Adipocyte (in vitro differentiated cells): Measurements from ENCODE around the gene GPR78.

Source experiments
- DNase-seq: peaks from one replicate; pipeline ENCODE4 v3.0.0-alpha.2; 2015; ENCODE audit warnings: low read depth
- H3K27me3 ChIP-seq: replicated peaks from 2 replicates; pipeline ENCODE4 v1.7.0; 2013; ENCODE audit warnings: mild to moderate bottlenecking, low read length, moderate library complexity; ENCODE audit not compliant: control insufficient read depth, insufficient read depth
- H3K36me3 ChIP-seq: 2 replicates; pipeline ENCODE4 v1.7.0; 2013; ENCODE audit warnings: low read length, mild to moderate bottlenecking, moderate library complexity; ENCODE audit not compliant: control insufficient read depth, insufficient read depth, severe bottlenecking
- H3K4me1 ChIP-seq: 2 replicates; pipeline ENCODE4 v1.7.0; 2013; ENCODE audit warnings: mild to moderate bottlenecking, low read length, moderate library complexity; ENCODE audit not compliant: control insufficient read depth, insufficient read depth
- H3K4me3 ChIP-seq: 2 replicates; pipeline ENCODE4 v1.7.0; 2013; ENCODE audit warnings: mild to moderate bottlenecking, low read length, moderate library complexity
- H3K9ac ChIP-seq: 2 replicates; pipeline ENCODE4 v1.7.0; 2013; ENCODE audit warnings: mild to moderate bottlenecking, low read length, moderate library complexity
- H3K9me3 ChIP-seq: 2 replicates; pipeline ENCODE4 v1.7.0; 2013; ENCODE audit warnings: mild to moderate bottlenecking, low read length, moderate library complexity; ENCODE audit not compliant: control insufficient read depth

The GPR78 gene

DNA sequence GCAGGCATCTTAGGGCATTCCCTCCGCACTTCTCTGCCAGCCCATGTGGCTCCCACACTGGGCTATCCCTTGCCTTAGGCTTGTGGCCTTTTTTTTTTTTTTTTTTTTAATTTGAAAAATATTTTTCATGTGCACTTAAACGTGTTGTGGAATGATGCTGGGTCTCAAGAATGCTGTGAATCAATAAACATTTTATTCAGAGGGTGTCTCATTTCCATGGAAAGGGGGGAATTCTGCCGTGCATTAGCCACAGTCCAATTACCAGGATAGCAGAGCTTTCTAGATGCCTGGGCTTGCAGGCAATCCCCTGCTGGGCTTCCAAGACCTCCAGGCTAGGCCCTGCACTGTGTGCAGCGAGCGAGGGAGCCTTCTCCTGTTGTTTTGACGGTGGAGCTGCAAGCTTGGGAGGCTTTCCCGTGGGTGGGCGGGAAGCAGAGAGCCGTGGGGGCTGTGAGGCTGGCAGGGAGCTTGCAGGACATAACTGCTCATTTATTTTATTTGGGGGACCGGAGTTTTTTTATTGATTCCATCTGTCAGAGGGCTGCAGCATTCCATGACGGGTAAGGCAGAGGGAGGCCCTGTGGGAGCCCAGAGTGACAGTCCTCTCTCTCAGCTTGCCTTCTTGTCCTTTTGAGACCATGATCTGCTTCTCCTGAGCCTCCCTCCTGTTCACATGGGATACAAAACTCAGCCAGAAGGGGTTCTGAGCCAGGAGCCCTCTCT, 9.8 kb downstream of the GPR78 start:
- DNase-seq, result peak; percentile 27
- peaks cover 14% of the 10 kb centered on the region for H3K4me1 ChIP-seq
- no peaks in the 10 kb centered on the region for H3K36me3 ChIP-seq
- H3K4me3 ChIP-seq, result no peak overlapping the region
- H3K9me3 ChIP-seq, result no peaks in the 10 kb centered on the region
- H3K27me3 ChIP-seq, result peaks cover 54% of the 10 kb centered on the region
- H3K9ac ChIP-seq, result no peak overlapping the region

DNA sequence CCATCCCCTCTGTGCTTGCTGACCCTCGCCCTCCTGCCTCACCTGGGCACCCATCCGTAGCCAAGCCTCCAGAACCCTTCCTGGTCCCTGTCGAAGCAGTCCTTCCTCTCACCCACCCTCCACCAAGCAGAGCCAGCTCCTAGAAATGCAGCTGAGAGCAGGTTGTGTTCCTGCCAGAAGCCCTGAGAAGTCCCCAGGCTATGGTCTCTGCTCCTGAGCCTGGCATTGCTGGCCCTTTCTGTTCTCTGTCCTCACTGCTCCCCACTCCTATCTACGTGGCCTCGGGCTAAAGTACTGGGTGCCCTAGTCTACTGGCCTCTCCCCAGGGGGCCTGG, 10.3 kb downstream of the GPR78 start:
- H3K27me3 ChIP-seq, result peaks cover 49% of the 10 kb centered on the region
- H3K9me3 ChIP-seq, result no peaks in the 10 kb centered on the region
- peaks cover 19% of the 10 kb centered on the region for H3K4me1 ChIP-seq
- DNase-seq, result no peak
- no peak overlapping the region for H3K4me3 ChIP-seq
- H3K9ac ChIP-seq, result no peak overlapping the region
- H3K36me3 ChIP-seq, result no peaks in the 10 kb centered on the region

DNA sequence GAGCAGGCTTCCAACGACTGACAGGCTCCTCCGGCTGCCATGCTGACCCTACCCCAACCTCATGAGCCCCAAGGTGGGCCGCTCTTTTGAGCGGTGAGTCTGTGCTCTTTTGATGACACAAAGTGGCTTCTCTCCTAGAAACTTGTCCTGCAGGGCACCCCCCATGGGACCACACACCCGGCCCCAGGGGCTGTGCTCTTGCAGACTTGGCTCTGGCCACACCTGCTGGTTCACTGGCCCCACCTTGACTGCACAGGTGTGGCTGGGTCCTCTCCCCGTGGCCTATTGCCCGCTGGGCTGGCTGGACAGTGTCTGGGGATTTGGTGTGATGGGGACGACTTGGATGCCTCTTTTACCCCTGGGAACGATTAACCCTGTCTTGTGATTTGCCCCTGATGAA, 10.9 kb downstream of the GPR78 start:
- H3K9me3 ChIP-seq, result no peaks in the 10 kb centered on the region
- no peaks in the 10 kb centered on the region for H3K36me3 ChIP-seq
- no peak overlapping the region for H3K4me3 ChIP-seq
- peaks cover 22% of the 10 kb centered on the region for H3K4me1 ChIP-seq
- H3K9ac ChIP-seq, result no peak overlapping the region
- peaks cover 43% of the 10 kb centered on the region for H3K27me3 ChIP-seq
- DNase-seq, result no peak

DNA sequence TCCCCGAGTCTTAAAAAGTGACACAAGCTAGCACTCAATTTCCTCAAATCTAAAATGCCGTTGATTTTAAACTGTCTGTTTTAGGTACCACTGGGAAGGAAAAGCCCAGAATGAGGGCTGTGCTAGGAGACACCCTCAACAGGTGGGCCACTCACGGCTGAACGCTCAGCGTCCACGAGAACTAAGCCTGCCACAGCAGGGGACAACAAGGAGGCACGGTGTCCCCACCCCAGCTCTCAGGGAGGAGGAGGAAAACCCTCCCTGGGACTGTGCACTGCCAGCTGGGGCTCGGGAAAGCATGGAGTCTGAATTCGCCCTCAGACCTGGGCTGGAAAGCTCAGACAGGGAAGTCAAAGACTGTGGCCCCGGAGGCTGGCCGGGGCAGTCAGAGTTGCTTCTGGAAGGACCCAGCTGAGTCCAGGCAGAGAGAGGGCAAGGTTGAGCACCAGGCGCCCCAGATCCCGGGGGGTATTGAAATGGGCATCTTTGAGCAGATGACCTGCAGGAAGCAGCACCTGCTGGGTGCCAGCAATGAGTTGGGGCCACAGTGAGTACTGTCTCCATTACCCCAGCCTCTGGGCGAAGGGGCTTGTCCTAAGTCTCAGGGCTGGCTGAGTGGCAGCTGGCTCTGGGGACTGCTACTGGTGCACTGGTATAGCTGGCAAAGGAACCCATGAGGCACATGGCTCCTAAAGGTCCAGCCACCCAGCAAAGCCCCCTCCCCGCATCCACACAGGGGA, 11.6 kb downstream of the GPR78 start:
- Histone ChIP-seq H3K4me3 (no peak overlapping the region), H3K36me3 (no peaks in the 10 kb centered on the region), H3K27me3 (peaks cover 37% of the 10 kb centered on the region), H3K9ac (peak overlapping the region; percentile 16), H3K9me3 (no peaks in the 10 kb centered on the region), H3K4me1 (peaks cover 22% of the 10 kb centered on the region)
- no peak for DNase-seq

DNA sequence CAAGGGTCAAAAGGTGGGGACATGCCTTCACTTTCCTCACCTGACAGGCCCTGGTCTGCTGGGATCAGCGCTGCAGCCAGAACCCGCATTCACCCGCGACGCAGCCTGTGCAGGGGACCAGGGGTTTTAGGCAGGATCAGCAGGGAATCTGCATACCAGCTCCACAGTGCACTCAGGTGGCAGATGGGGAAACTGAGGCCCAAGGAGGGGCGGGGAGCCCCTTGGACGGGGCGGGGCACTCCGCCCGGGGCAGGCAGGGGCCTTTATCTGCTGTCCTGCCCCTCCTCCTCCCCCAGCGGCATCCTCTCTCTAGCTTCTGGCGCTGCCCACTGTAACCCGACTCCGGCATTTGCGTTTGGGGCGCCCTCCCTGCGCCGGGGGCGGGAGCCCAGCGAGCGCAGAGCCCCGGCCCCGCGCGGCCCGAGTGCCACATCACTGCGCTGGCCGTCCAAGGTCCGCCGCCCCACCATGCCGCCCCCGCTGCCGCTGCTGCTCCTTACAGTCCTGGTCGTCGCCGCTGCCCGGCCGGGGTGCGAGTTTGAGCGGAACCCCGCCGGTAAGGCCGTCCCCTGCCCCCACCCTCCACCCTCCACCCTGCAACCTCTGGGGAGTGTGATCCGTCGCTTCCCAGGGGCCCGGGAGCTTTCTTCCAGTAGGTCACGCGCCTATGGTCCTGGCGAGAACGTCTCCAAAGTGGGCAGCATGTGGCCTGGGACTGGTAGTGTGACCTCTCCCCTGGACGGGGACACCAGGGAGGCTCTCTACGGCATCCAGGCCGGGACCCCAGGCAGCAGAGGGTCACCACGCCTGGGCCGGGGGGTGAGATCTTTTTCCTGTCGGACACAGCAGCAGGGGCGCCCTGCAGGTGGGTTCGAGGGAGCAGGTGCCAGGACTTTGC, 12.4 kb downstream of the GPR78 start, which contains the start of gene CPZ:
Gene CPZ, plus strand, starts transcription at position 400 of the 898 bp plus-strand sequence. Its CDS starts 69 bp downstream, at position 469.
- peaks cover 28% of the 10 kb centered on the region for H3K27me3 ChIP-seq
- peak within 1 kb of the TSS; percentile 78 for H3K4me3 ChIP-seq
- DNase-seq, result peak; percentile 89
- H3K4me1 ChIP-seq, result peaks cover 22% of the 10 kb centered on the region
- no peaks in the 10 kb centered on the region for H3K36me3 ChIP-seq
- H3K9me3 ChIP-seq, result no peaks in the 10 kb centered on the region
- H3K9ac ChIP-seq, result peak within 1 kb of the TSS; percentile 77

DNA sequence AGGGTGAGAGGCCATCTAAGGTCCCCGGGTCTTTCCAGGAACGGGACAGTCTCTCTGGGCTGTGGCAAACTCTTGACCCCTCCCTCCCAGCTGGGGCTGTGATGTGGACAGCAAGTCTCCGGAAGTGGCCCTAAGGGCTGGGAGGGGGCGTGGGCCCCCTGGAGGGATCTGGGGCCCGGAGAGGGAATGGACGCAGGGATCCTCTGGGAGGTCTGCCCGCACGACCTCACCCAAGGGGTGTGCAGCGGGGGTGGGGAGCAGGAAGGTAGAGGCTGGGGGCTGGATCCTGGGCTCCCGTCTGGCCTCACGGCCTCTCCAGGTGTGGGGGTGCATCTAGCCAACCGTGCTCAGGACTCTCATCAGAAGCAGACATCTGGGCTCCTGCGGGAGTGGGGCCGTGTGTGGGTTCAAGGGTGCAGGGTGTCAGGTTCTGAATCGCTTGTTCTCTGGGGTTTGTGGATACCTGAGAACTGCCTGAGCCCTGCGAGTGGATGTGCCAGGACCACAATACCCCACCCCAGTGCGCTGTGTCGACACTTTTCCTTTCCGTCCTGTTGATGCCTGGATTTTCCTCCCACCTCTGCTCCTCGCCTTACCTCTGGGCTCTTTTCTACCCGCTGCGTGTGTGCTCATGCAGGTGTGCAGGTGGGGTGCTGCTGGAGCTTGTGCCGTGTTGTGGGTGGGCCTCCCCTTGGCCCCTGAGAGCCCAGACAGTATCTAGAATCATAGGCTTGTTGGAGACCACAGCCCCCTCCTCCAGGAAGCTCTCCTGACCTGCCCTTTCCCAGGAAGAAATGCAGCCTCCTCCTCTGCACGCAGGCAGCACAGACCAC, 13.3 kb downstream of the GPR78 start:
- Histone ChIP-seq H3K9ac (peak overlapping the region; percentile 77), H3K9me3 (no peaks in the 10 kb centered on the region), H3K4me1 (peaks cover 22% of the 10 kb centered on the region), H3K4me3 (peak overlapping the region; percentile 78), H3K27me3 (peaks cover 20% of the 10 kb centered on the region), H3K36me3 (no peaks in the 10 kb centered on the region)
- peak; percentile 33 for DNase-seq

DNA sequence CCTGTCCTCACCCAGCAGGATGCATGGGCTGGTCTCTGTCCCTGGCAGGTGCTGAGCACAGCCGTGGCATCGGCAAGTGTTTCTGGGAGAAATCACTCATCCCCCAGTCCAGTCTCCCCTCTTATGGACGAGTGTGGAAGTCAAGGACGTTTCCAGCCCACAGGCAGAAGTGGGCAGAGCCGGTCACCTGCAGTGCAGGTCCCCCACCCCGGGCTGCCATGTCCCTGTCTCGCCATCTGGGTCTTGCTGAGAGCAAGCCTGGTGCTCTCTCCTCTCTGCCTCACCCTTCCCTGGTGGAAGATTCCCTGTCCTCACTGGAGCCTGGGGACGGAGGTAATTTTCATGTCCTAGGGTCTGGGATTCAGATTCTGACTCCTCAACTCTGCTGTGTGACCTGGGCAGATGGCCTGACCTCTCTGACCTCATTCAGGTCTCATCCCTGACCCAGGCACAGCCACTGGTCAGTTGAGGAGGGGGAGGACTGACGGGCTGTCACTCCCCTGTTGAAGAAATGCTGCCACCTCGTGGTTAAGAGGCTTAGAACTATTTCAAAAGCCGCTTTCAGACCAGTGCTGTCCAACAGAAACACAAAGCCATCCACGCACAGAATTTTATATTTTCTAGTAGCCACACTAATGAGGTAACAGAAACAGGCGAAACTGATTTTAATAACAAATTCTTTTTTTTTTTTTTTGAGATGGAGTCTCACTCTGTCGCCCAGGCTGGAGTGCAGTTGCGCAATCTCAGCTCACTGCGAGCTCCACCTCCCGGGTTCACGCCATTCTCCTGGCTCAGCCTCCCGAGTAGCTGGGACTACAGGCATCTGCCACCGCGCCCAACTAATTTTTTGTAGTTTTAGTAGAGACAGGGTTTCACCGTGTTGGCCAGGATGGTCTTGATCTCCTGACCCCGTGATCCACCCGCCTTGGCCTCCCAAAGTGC, 14.2 kb downstream of the GPR78 start:
- no peaks in the 10 kb centered on the region for H3K36me3 ChIP-seq
- H3K4me3 ChIP-seq, result peak overlapping the region; percentile 78
- H3K4me1 ChIP-seq, result peaks cover 22% of the 10 kb centered on the region
- H3K27me3 ChIP-seq, result peaks cover 16% of the 10 kb centered on the region
- peak; percentile 94 for DNase-seq
- no peaks in the 10 kb centered on the region for H3K9me3 ChIP-seq
- peak overlapping the region; percentile 77 for H3K9ac ChIP-seq

DNA sequence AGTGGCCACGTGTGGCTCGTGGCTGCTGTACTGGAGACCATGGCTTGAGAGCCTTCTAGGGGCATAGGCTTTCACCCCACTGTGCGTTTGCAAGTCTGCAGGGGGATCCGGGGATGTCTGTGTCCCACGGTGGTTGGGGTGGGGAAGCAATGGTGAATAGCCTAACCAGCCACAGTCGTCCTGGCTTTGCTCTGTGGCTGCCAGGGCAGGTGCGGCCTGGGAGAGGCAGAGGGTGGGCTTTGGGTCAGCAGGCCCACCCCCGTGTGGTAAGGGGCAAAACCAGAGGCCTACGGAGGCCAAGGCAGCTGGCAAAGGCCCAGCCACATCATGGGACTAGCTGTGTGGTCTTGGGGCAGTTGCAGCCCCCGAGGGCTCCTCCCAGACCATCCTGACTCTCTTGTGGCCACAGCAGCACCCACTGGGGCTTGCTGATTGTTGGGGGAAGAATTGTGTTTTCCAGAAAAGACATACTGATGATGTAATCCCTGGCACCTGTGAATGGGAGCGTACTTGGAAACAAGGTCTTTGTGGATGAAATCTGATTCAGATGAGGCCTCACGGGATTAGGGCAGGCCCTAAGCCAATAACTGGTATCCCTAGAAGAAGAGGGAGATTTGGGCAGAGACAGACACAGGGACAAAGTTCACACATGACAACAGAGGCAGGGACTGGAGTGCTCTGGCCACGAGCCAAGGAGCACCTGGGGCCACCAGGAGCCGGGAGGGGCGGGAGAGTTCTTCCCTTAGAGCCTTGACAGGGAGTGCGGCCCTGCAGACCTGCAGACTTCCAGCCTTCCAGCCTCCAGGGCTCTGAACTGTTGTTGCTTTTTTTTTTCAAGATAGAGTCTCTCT, 15.3 kb downstream of the GPR78 start:
- Histone ChIP-seq H3K36me3 (no peaks in the 10 kb centered on the region), H3K4me1 (peaks cover 22% of the 10 kb centered on the region), H3K9me3 (no peaks in the 10 kb centered on the region), H3K9ac (no peak overlapping the region), H3K27me3 (peaks cover 16% of the 10 kb centered on the region), H3K4me3 (no peak overlapping the region)
- DNase-seq, result no peak

DNA sequence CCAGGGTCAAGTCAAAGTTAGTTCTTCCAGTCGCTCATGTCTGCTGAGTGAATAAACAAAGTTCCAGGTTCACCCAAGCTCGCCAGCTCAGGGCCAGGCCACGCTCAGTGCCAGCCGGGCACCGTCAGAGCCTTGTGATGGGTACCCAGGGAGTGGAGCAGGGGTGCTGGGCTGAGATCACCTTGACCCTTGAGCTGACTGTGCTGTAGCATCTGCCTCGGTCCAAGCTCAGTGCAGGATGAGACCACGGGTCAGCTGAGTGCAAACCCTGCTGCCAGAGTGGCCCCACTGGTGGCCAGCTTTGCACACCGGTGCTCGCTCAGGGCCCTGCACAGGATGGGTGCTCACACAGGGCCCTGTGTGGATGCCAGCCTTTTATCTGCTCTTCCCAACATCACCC, 16.7 kb downstream of the GPR78 start:
- no peak for DNase-seq
- no peaks in the 10 kb centered on the region for H3K36me3 ChIP-seq
- H3K4me3 ChIP-seq, result no peak overlapping the region
- no peak overlapping the region for H3K9ac ChIP-seq
- H3K27me3 ChIP-seq, result peaks cover 8% of the 10 kb centered on the region
- H3K9me3 ChIP-seq, result no peaks in the 10 kb centered on the region
- H3K4me1 ChIP-seq, result peaks cover 22% of the 10 kb centered on the region
